GM19035 (cell line): ENCODE results near the gene HOXD3.

Experiments
- ATAC-seq: cut with Tn5 transposase; IDR thresholded peaks from one replicate; pipeline ENCODE4 v1.9.1; 2021; ENCODE audit not compliant: unreplicated experiment

The HOXD3 gene

DNA sequence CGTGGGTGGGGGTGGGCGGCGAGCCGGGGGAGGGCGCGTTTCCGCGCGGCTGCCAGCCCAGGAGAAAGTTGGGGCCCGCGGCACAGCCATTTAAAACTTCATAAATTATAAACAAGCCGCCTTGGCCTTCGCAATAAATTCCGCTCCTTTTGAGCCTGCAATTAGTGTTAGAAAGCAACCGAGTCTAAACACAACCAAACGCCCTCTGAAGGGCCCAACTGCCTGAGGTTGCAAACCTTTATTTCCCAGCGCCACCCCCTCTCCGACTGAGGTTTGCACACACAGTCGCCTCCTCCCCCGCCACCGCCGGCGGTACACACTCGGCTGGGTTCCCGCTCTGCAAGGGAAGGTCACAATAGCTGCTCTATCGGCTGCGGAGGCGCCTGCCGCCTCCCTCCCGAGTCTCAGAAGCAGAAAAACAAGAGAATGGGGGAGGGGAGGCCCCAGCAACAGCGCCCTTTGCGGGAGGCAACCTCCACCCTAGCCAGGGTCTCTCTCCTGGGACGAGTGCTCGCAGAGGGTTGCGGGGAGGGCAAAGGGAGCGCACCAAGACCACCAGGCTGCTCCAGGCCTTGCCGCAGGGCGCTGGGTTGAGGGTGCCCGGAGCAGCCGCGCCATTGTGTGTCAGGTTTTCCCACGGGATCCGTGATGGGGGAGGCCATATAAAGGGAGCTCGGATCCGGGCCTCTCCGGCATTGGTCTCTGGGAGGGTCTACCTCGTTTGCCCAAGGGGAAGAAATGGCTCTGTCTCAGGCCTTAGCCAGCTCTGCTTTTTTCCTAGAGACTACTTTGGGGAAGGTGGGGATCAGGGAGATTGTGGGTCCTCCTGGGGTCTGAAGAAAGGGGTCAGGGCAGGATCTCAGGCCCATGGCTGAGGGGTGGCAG, 18.0 kb downstream of the HOXD3 start:
- no peak for ATAC-seq

DNA sequence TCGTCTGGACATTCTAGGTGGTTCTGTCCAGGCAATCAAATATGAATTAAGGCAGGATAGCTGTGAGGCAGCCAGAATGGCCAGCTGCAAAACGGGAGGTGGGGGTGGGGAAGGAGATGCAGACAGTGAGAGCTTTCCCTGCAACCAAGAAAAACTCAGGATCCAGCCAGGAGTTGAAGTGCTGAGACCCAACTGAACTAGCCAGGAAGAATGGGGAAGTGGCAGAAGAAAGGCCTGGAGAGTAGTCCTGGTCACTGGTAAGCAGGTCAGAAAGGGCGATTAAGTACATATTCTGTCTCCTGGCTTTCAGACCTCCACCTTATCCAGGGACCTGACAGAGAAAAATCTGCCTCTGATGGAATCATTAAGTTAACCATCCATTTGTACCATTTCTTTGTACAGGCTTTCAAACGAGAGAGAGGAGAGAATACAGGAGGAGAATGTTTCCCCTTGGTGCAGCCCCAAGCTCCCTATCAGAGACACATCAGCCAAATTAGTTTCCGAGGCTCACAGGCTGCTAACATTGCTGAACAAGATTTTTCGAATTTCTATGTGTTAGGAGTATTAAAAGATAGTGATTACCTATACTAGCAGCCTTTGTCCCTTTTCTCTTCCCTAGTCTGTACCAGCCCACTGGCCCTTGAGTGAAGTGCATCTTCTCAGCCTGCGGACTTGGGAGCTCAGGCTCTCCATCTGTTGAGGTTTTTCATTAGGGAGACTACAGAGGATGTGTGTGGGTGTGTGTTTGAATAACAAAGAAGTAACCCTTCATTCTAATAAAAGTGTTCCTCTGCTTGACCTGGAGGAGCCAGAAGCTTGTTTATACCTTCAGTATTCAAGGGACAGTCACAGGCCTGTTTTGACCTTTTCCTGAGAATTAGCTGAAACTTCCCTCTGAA, 18.9 kb downstream of the HOXD3 start:
- ATAC-seq = no peak

DNA sequence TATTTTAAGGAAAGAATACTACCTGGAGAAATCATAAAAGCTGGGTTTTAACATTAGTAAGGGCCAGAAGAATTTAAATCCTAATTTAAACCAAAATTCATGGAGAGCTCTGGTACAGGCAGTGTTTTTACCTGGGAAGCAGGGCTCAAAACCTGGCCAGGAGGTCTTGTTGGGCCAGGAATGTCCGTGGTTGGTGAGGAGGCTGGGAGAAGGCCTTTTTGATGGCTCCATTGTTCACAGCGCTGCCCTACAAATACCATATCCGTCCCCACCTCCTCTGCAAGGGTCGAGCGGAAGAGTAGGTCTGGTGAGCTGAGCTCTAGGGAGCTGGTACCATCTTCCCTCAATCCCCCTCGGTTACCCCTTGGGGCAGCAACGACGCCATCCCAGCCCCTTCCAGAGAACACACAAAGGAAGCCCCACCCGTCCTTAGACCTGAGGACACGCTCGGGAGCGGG, 20.5 kb downstream of the HOXD3 start:
- no peak for ATAC-seq

DNA sequence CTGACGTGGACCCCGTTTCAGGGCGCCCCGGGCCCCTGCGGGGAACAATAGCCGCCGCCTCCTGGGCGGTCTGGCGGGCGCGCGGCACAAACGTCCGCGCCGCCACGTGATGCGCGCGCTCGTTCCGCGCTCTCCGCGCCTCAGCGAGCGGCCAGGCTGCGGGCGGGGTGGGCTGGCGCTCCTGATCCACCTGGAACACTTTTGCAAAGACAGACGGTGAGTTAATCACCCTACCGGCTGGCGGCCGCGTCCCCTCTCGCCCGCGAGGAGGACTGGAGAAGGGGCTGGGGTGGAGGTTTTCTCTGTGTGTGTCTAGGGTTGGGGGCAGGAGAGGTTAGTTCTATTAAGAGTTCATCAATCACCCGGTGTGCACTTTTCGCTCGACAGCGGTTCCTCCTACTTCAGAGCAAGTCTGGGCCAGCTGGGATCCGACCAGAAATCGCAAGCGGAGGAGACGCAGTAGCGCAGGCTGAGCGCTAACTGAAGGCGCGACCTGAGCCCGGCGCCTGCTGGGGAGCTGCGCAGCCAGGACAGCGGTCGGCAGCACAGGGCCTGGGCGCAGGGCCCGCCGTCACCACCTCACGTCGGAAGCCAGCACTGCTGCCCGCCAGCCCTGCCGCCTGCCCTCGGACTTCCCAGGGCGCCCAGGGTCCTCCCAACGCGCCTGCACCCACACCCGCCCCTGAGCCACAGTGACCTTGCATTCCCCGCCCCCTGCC, 21.1 kb downstream of the HOXD3 start:
- no peak for ATAC-seq

- no peak for ATAC-seq
Measured at GRCh38 chr2:176178757-176179295, 21.7 kb downstream of the HOXD3 start.

GRCh38 chr2:176181551-176181950, 24.4 kb downstream of the HOXD3 start:
- no peak for ATAC-seq

DNA sequence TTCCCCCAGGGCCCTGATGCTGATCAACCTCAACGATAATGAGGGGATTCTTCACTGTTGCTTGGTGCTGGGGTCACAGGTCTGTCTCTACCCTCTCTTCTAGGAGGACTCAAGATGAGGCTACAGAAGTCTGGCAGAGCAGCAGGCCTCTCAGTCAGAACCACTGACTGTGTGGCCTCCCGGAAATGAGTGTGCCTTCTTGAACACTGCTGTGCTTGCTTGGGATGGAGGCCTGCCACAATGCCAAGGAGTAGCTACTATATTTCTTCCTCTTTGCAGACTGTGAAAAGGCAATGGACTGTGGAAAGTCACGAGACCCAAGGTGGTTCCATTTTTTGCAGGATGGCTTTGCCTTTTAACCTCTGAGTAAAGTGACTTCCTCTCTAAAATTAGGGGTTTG, 25.6 kb downstream of the HOXD3 start:
- no peak for ATAC-seq

DNA sequence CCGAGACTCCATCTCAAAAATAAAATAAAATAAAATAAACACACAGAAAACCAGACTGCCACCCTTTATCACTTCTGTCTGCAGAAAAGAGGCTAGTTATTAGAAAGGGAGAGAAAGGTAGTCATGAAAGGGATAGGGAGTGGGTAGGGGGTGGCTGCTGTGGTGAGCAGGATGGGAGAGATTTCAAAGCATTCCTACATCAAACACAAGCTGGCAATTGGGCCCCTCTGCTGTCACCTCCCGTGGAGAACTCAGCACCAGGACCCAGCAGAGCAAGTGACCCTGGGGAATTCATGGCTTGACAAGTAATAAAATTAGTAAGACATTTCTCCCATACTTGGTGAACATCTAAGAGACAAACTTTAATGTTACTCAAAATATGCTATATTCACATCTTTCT, 27.6 kb downstream of the HOXD3 start:
- no peak for ATAC-seq

- no peak for ATAC-seq
Measured at GRCh38 chr2:176186024-176186423, 28.9 kb downstream of the HOXD3 start.

DNA sequence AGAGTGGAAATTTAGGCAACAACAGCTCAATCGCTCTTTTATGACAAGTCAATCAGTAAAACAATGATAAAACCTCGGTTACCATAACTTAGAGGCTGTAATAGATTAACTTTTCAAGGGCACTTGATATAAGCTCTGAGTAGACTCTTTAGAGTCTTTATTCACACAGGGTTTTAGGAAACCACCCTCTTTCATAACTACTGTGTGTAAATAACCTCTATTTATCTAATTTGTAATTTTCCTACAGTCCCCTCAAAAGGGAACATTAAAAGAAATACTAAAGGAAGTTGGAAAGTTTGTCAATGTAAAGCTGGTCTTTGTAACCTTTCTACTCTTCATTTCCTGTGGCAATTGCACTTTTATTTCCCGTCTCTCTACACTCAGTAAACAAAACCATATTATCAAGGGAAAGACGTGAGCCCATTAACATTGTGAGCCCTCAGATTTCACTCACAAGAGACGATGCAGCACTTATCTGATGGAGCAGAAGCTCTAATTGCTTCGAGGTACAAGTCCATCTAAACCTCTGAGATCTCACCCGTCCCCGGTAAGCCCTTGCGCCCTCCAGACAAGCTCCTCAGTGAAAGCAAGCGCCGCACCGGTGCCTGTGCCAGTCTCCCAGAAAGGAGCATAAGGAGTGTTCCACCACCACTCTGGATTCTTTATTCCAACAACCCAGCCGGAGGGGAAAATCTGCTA, 30.2 kb downstream of the HOXD3 start:
- ATAC-seq = no peak

DNA sequence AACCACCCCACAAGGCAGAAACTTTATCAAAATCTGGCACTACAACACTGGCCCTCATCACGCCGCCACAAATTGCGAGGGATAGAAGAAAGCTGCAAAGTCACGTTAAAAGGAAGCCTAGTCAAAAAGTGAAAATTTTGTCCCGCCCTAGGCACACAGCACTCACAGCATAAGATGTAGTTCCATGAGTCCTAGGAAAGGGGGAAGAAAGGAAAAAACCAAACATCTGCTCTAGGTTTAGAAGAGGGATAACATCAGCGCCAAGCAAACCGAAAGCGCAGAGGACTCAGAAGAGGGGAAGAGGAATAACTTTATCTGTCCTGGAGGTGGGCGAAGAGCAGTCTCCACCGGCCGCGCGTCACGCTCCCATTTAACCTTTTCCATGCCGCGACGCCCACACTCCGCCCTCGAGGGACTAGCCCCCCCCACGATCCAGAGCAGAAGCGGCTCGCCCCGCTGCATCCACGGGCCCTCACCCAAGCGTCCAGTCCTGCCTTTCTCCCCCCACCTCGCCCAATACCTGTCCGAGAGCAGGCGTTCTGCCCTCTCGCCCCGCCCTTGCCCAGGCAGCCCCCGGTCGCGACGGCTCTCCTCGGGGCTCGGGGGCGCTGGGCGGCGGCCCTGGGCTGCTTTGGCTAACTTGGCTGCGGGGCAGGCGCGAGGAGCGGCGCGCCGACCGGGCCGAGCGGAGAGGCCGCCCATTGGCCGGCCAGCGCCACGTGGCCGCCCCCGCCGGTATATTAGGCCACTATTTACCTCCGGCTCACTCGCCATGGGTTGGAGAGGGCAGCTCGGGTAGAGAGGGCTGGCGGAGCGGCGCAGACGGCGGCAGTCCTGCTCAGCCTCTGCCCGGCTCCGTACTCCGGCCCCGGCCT, 31.0 kb downstream of the HOXD3 start, which contains the start of gene HOXD1:
HOXD1 (plus strand) TSS at position 770 of the 875 bp plus-strand sequence. CDS start 134 bp downstream, outside the sequence.
- ATAC-seq = no peak

GRCh38 chr2:176188774-176189680, 31.9 kb downstream of the HOXD3 start:
- no peak for ATAC-seq

DNA sequence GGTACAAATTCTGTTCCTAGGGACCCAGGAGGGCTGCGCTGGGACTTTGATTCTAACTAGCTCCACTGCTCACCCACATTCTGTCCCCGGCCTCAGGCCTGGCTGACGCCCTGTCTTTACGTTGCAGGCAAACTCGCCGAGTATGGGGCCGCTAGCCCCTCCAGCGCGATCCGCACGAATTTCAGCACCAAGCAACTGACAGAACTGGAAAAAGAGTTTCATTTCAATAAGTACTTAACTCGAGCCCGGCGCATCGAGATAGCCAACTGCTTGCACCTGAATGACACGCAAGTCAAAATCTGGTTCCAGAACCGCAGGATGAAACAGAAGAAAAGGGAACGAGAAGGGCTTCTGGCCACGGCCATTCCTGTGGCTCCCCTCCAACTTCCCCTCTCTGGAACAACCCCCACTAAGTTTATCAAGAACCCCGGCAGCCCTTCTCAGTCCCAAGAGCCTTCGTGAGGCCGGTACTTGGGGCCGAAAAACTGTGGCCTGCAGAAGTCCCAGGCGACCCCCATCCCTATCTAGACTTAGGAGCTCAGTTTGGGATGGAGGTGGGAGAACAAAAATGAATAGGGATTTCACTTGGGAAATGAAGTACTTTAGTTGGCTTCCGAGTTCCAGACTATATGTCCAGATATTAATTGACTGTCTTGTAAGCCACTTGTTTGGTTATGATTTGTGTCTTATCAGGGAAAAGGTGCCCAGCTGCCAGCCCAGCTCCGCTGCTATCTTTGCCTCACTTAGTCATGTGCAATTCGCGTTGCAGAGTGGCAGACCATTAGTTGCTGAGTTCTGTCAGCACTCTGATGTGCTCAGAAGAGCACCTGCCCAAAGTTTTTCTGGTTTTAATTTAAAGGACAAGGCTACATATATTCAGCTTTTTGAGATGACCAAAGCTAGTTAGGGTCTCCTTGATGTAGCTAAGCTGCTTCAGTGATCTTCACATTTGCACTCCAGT, 32.9 kb downstream of the HOXD3 start:
- no peak for ATAC-seq

DNA sequence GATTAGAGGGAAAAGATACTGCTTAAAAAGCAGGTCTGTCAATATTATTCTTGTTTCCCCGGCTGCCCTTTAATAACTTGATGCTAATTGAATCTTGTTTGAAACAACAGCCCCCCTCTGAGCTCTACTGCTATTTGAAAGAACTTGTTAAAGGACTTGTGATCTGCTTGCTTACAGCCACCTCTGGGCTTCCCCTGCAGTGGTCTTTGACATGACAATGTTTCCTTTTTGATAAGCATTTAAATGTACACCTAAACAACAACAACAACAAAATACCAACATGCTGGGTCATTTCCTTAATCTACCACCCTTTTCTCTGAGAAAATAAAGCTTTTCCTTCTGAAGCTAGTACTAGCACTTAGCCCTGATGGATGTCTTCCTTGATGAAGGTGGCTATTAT, 35.2 kb downstream of the HOXD3 start:
- ATAC-seq = no peak

DNA sequence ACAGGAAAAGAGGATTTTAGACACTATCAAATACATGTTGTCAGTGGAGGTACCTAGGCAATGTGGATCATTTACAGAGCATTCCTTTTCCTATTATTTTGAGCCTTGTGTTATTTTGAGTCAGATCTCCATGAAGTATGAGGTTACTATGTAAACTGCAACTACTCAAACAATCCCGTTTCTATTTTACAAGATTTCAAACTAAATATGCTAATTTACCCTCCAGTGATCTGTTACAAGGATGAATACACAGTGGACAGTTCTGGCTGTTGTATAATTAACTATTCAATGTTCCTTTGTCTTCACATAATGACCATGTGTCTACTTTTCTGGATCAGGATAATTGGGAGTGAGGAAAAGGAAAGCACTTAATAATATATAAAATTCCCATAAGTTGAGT, 35.9 kb downstream of the HOXD3 start:
- no peak for ATAC-seq

DNA sequence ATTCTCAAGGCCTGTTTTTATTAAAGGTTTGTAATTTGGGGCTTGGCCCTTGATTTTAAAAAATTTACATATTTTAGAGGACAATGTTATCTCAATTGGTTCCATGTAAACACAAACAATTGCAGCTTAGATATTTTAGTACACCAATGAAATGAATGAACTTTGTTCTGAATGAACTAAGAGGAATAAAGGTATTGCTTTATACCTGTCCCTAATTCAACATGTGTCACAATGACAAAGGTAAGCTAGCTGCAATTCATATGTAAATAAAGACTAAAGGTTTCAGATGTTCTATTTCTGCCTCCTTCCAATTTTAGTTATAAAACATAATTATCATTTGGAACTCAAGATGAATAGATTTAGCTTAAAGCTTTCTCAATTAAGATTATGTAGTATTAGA, 42.8 kb downstream of the HOXD3 start:
- ATAC-seq = no peak

DNA sequence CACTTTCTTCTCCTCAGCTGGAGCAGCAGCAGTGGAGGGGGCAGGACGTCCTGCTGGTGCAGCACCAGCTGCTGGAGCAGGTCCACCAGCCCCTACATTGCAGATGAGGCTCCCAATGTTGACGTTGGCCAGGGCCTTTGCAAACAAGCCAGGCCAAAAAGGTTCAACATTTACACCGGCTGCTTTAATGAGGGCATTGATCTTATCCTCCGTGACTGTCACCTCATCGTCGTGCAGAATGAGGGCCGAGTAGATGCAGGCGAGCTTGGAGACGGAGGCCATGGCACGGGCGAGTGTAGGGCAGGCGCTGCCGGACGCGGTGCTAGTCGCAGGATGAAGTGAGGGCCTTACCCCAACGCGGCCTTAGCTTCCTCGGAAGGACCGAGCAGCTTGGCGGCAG, 43.9 kb downstream of the HOXD3 start:
- ATAC-seq = no peak
